Uterus (tissue), 4 donors: ENCODE data around the gene IKBKG. TPM values are rescaled to one million over a fixed set of nuclear protein-coding genes. Genes with fewer than 3 reads are reported as not detected.
"Not testable (repeated sequence)": the region's sequence is repeated elsewhere in the genome, so short reads cannot be mapped to it uniquely, and the experiment has no call there.

Source experiments
- DNase-seq, 2 donors: peaks; one replicate each; pipeline ENCODE4 v3.0.0-alpha.2; 2019 to 2020
- H3K27ac ChIP-seq, 2 donors: fragments of 200-600 bp; sonication (generic); 1 replicate in 1 of 2; 2 replicates in 1 of 2; pipeline ENCODE4 v1.5.1; 2016 to 2018
- H3K27me3 ChIP-seq, 2 donors: fragments of 200-600 bp; sonication (generic); one replicate each; pipeline ENCODE4 v1.5.1; 2018 to 2019; ENCODE audit warnings: control low read depth in 1 of 2
- H3K36me3 ChIP-seq, 2 donors: fragments of 200-600 bp; sonication (generic); one replicate each; pipeline ENCODE4 v1.5.1; 2019; ENCODE audit warnings: control low read depth in 1 of 2
- H3K4me1 ChIP-seq, 2 donors: fragments of 200-600 bp; sonication (generic); one replicate each; pipeline ENCODE4 v1.5.1; 2018 to 2019; ENCODE audit warnings: control low read depth in 1 of 2
- H3K4me3 ChIP-seq, 2 donors: fragments of 200-600 bp; sonication (generic); 1 replicate in 1 of 2; 2 replicates in 1 of 2; pipeline ENCODE4 v1.5.1; 2018 to 2019; ENCODE audit warnings: mild to moderate bottlenecking in 1 of 2
- H3K9me3 ChIP-seq, 2 donors: fragments of 200-600 bp; sonication (generic); one replicate each; pipeline ENCODE4 v1.5.1; 2019; ENCODE audit warnings: control low read depth in 1 of 2
- CTCF ChIP-seq, 4 experiments: fragments of 200-600 bp in 2 of 4; fragments of 450-650 bp in 2 of 4; sonication (generic) in 2 of 4; IDR thresholded peaks; one replicate each; pipeline ENCODE4 v1.5.1; 2016 to 2019; ENCODE audit warnings: antibody characterized with exemption in 4 of 4, mild to moderate bottlenecking in 2 of 4, moderate library complexity in 1 of 4
- POLR2A ChIP-seq, 2 donors: fragments of 450-650 bp; IDR thresholded peaks; one replicate each; pipeline ENCODE4 v1.6.1; 2016; ENCODE audit warnings: antibody characterized with exemption in 2 of 2, mild to moderate bottlenecking in 1 of 2, moderate library complexity in 1 of 2
- intact Hi-C: fragments of 100-400 bp; cut with DNase I; formaldehyde crosslinking; loops from one replicate; pipeline ENCODE4 v1.15.1; 2023; ENCODE audit warnings: low total_unique reads
- total RNA-seq, 4 donors: library from RNA; depleted of rRNA in 3 of 4; stranded (reverse); fragments of >200 nt in 3 of 4; gene quantifications; one replicate each; pipeline versions ENCODE4 v1.1.0 to v1.2.4, GENCODE V29; 2014 to 2023
- donor health status: DM: yes; HTN: yes; CAD: no.

IKBKG gene
- total RNA-seq, 4 donors from 2014 or later: 2.6 to 30.0 (median 18.3) TPM

- no peak for DNase-seq
- no peak overlapping the region for H3K27ac ChIP-seq
- intact Hi-C loops: no loop called here
- no peak overlapping the region for H3K4me3 ChIP-seq
- H3K4me1 ChIP-seq: no peaks in the 10 kb centered on the region
- no peaks in the 10 kb centered on the region for H3K9me3 ChIP-seq
- H3K27me3 ChIP-seq: no peaks in the 10 kb centered on the region
- no peak for TF ChIP-seq CTCF (IDR thresholded peaks at IDR 0.05)
- no peak for TF ChIP-seq POLR2A (IDR thresholded peaks at IDR 0.05)
- H3K36me3 ChIP-seq: no peaks in the 10 kb centered on the region
Measured at GRCh38 chrX:154535892-154536291, 11.5 kb upstream of the IKBKG start.

- Histone ChIP-seq H3K27ac (no peak overlapping the region), H3K4me3 (no peak overlapping the region), H3K27me3 (no peaks in the 10 kb centered on the region), H3K4me1 (peaks cover 0 to 3% of the 10 kb centered on the region in 2 donors), H3K9me3 (no peaks in the 10 kb centered on the region), H3K36me3 (no peaks in the 10 kb centered on the region)
- intact Hi-C loops: no loop called here
- DNase-seq: no peak
- TF ChIP-seq POLR2A (IDR thresholded peaks at IDR 0.05): no peak
- TF ChIP-seq CTCF (IDR thresholded peaks at IDR 0.05): no peak
Measured at GRCh38 chrX:154539077-154539476, 8.3 kb upstream of the IKBKG start.

- H3K4me1 ChIP-seq, intact Hi-C loops: not testable (repeated sequence)
- peak overlapping the region in 1 of 2 donors; percentile 87 for H3K27ac ChIP-seq
Measured at GRCh38 chrX:154540365-154540764, 7.1 kb upstream of the IKBKG start.

GRCh38 chrX:154540897-154541535, 6.4 kb upstream of the IKBKG start:
- Histone ChIP-seq H3K4me1 (peaks cover 0 to 3% of the 10 kb centered on the region in 2 donors), H3K27ac (peak overlapping the region; percentile 77 to 87)

More at GRCh38 chrX:154540365-154540764, 7.1 kb upstream of the IKBKG start:
- H3K4me3 ChIP-seq, DNase-seq, H3K36me3 ChIP-seq, H3K27me3 ChIP-seq, H3K9me3 ChIP-seq: not testable (repeated sequence)

GRCh38 chrX:154541589-154541895, 5.9 kb upstream of the IKBKG start:
- no peak for DNase-seq
- peak overlapping the region; percentile 77 to 87 for H3K27ac ChIP-seq
- TF ChIP-seq CTCF (IDR thresholded peaks at IDR 0.05) (no peak), POLR2A (IDR thresholded peaks at IDR 0.05) (no peak)
- no peaks in the 10 kb centered on the region for H3K36me3 ChIP-seq
- H3K27me3 ChIP-seq: no peaks in the 10 kb centered on the region
- intact Hi-C loops: no loop called here
- peaks cover 0 to 3% of the 10 kb centered on the region in 2 donors for H3K4me1 ChIP-seq
- no peaks in the 10 kb centered on the region for H3K9me3 ChIP-seq
- H3K4me3 ChIP-seq: no peak overlapping the region

More at GRCh38 chrX:154540897-154541535, 6.4 kb upstream of the IKBKG start:
- intact Hi-C loops: no loop called here
- no peaks in the 10 kb centered on the region for H3K9me3 ChIP-seq
- no peaks in the 10 kb centered on the region for H3K36me3 ChIP-seq
- DNase-seq: no peak
- no peaks in the 10 kb centered on the region for H3K27me3 ChIP-seq
- no peak overlapping the region for H3K4me3 ChIP-seq
- TF ChIP-seq POLR2A (IDR thresholded peaks at IDR 0.05): no peak
- TF ChIP-seq CTCF (IDR thresholded peaks at IDR 0.05): no peak
